HG03135 (cell line): ENCODE measurements around the gene C3orf52.
A peak's percentile ranks its signal among the peaks of the same experiment; 100 is the strongest.
"Not testable (repeated sequence)": the region's sequence is repeated elsewhere in the genome, so short reads cannot be mapped to it uniquely, and the experiment has no call there.

ENCODE experiments used
- ATAC-seq: cut with Tn5 transposase; IDR thresholded peaks from one replicate; pipeline ENCODE4 v1.9.1; 2021; ENCODE audit warnings: mild to moderate bottlenecking, moderate library complexity; ENCODE audit not compliant: unreplicated experiment

Gene C3orf52

GRCh38 chr3:112086076-112086854, at the start of gene C3orf52:
C3orf52 (plus strand) TSS chr3:112086389; CDS start chr3:112086408, 19 bp downstream.
- peak; percentile 69 for ATAC-seq

GRCh38 chr3:112037194-112037593, 49.0 kb upstream of the C3orf52 start:
- not testable (repeated sequence) for ATAC-seq

- ATAC-seq: no peak
These were observed 47.3 kb upstream of the C3orf52 start for GRCh38 chr3:112038863-112039262.

GRCh38 chr3:112041321-112041720, 44.9 kb upstream of the C3orf52 start:
- ATAC-seq: no peak

GRCh38 chr3:112042842-112043280, 43.3 kb upstream of the C3orf52 start:
- ATAC-seq: no peak

GRCh38 chr3:112043621-112044201, 42.5 kb upstream of the C3orf52 start:
- ATAC-seq: peak; percentile 87

- no peak for ATAC-seq
These were observed 39.6 kb upstream of the C3orf52 start for GRCh38 chr3:112046599-112046998.

- no peak for ATAC-seq
These were observed 38.9 kb upstream of the C3orf52 start for GRCh38 chr3:112047264-112047663.

GRCh38 chr3:112048911-112049310, 37.3 kb upstream of the C3orf52 start:
- ATAC-seq: no peak

- ATAC-seq: no peak
These were observed 33.0 kb upstream of the C3orf52 start for GRCh38 chr3:112053229-112053628.

GRCh38 chr3:112056451-112056929, 29.7 kb upstream of the C3orf52 start:
- no peak for ATAC-seq

- no peak for ATAC-seq
These were observed 26.7 kb upstream of the C3orf52 start for GRCh38 chr3:112059497-112059896.

- no peak for ATAC-seq
These were observed 25.0 kb upstream of the C3orf52 start for GRCh38 chr3:112061152-112061551.

- not testable (repeated sequence) for ATAC-seq
These were observed 13.7 kb upstream of the C3orf52 start for GRCh38 chr3:112072387-112073060.

GRCh38 chr3:112074006-112074405, 12.2 kb upstream of the C3orf52 start:
- no peak for ATAC-seq

- peak; percentile 66 for ATAC-seq
These were observed 11.3 kb upstream of the C3orf52 start for GRCh38 chr3:112074616-112075497.

- ATAC-seq: no peak
These were observed 7.8 kb upstream of the C3orf52 start for GRCh38 chr3:112078125-112079083.

- ATAC-seq: no peak
These were observed 3.0 kb upstream of the C3orf52 start for GRCh38 chr3:112083239-112083638.

GRCh38 chr3:112084980-112085705, 1.0 kb upstream of the C3orf52 start:
- ATAC-seq: no peak
